GM19193 (cell line): ENCODE results near the gene TBXA2R.

Source experiments
- POLR2A ChIP-seq: IDR thresholded peaks from 4 replicates; pipeline ENCODE4 v1.6.1; 2011; ENCODE audit not compliant: insufficient read depth, insufficient read length; ENCODE audit errors: extremely low read depth

Gene TBXA2R

DNA sequence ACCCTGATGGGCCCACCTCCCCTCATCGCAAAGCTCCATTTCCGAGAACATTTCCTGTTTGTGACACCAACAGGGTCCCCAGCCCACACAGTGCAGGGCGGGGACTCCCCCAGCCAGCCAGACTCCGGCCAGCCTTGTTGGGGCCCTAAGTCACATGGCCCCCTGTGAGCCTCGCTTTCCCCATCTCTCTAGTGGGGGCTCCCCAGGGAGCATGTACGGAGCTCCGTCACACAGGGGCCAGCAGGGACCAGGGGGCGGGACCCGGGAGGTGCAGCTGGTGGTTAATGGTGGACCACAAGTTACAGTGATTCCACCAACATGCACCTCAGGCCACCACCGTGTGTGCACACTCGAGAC lies 1.7 kb downstream of the TBXA2R start:
- TF ChIP-seq POLR2A = no peak

GRCh38 chr19:3604227-3604986 lies 2.3 kb downstream of the TBXA2R start:
- TF ChIP-seq POLR2A = no peak

GRCh38 chr19:3603121-3603811 lies 3.4 kb downstream of the TBXA2R start:
- no peak for TF ChIP-seq POLR2A

- no peak for TF ChIP-seq POLR2A
Observed at GRCh38 chr19:3601021-3601420, 5.7 kb downstream of the TBXA2R start.

DNA sequence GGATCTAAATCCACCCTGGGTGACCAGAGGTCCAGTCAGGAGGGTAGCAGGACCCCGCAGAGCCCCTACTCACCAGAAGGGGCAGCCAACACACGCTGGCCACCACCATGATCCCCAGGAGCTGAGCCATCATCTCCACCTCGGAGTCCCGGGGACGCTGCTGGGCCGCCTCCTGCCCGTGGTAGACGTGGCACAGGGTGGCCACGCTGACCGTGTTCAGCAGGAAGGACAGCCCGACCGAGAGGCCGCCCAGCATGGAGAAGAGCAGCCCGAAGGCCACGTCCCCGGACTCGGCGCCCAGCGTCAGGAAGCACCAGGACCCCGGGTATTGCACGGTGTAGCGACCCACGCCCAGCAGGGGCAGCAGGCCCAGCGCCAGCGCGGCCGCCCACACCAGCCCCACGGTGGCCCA lies 6.9 kb downstream of the TBXA2R start:
- TF ChIP-seq POLR2A = no peak

GRCh38 chr19:3595521-3596061 lies 11.1 kb downstream of the TBXA2R start:
- no peak for TF ChIP-seq POLR2A

DNA sequence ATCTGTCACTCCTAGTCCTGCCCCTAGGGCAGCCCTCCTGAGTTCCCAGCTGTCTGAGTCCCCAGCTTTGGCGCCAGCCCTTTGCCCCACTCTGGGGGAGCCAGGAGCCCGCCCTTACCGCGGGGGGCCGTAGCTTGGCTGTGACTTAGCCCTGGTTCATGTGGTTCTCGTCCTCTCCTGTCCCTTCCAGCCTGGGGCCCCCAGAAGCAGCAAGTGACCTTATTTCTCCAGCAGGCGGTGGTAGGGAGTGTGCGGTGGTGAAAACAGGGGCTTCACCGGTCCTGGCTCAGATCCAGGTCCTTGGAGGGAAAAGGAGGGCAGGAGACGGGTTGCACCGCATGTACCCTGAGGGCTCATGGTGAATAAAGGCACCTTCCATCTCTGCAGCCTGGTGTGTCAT lies 13.5 kb downstream of the TBXA2R start:
- no peak for TF ChIP-seq POLR2A

DNA sequence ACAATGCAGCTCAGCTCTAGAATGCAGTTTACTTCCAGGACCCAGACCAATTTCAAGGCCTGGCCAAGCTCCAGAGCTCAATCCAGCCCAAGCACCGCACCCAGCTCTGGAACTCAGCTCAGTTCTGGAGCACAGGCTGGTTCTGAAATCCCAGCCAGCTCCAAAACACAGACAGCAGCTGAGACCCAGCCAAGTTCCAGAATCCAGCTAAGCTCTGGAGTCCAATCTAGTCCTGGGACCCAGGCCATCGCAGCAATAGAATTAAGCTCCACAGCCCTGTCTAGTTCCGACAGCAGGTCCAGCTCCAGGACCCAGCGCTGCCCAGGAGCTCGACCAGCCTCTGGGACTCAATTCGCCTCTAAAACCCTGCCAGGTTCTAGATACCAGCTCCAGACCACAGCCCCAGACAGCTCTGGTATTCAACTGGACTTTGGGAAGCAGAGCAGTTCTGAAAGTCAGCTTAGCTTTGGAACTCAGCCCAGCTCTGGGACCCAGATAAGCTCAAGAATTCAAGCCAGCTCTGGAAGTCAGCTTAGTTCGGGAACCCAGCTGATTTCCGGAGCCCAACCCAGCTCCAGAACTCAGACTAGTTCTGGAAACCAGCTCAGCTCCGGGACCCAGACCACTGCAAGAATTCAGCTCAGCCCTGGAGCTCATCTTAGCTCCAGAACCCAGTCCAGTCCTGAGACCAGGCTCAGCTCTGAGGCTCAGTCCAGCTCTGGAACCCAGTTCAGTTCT lies 14.6 kb downstream of the TBXA2R start:
- no peak for TF ChIP-seq POLR2A

- TF ChIP-seq POLR2A = no peak
Observed at GRCh38 chr19:3590991-3591659, 15.6 kb downstream of the TBXA2R start.

GRCh38 chr19:3589949-3590348 lies 16.7 kb downstream of the TBXA2R start:
- TF ChIP-seq POLR2A = no peak

- no peak for TF ChIP-seq POLR2A
Observed at GRCh38 chr19:3589439-3589838, 17.2 kb downstream of the TBXA2R start.

- no peak for TF ChIP-seq POLR2A
Observed at GRCh38 chr19:3586707-3587346, 19.8 kb downstream of the TBXA2R start.

GRCh38 chr19:3586127-3586626 lies 20.5 kb downstream of the TBXA2R start:
- no peak for TF ChIP-seq POLR2A

- no peak for TF ChIP-seq POLR2A
Observed at GRCh38 chr19:3585301-3586126, 21.2 kb downstream of the TBXA2R start, which contains the start of gene GIPC3. TSS of gene GIPC3 (plus strand) at chr19:3585478. CDS start at chr19:3585598, 120 bp downstream.
